Hepatic stellate cell (primary cell): ENCODE results near the gene GOLPH3.
"Not testable (repeated sequence)": the region's sequence is repeated elsewhere in the genome, so short reads cannot be mapped to it uniquely, and the experiment has no call there.

Experiments used
- DNase-seq: peaks from one replicate; pipeline ENCODE4 v3.0.0; 2011; ENCODE audit warnings: low spot score

GOLPH3 gene

GRCh38 chr5:32135086-32135485 is 39.0 kb downstream of the GOLPH3 start:
- no peak for DNase-seq

GRCh38 chr5:32132757-32133156 is 41.4 kb downstream of the GOLPH3 start:
- no peak for DNase-seq

DNA sequence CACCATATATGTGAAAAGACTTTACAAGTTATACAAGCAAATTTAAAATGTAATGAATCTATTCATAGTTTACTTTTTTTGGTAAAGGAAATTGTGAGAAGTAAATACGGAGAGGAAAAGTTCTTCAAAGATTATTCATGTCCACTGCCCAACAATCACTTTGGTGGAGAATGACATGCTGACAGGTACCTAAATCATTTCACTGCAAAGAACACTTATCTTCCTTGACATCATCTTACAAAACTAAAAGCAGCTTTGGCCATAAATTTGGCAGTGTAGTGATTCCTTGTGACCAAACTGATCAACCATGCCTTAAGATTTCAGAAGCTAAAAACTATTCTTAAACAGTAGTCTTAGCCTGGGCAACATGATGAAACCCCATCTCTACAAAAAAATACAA is 42.5 kb downstream of the GOLPH3 start:
- no peak for DNase-seq

DNA sequence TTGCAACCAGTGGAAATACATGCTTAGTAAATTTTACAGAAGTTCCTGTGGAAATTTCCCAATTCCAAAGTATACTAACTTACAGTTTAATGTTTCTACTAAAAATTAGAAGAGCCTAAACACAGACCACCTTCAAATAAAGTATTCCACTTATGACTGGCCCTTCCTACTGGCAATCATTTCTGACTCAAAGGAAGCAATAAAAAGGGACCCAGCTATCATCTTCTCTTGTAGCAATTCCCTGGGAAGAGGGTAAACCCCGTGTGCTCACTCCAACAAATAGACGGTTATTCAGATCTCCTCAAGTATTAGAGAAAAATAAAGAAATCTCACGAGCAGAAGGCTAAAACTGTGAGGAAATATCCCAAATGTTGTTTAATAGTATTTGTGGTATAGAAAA is 43.3 kb downstream of the GOLPH3 start:
- no peak for DNase-seq

GRCh38 chr5:32129074-32129598 is 45.0 kb downstream of the GOLPH3 start:
- DNase-seq = no peak

DNA sequence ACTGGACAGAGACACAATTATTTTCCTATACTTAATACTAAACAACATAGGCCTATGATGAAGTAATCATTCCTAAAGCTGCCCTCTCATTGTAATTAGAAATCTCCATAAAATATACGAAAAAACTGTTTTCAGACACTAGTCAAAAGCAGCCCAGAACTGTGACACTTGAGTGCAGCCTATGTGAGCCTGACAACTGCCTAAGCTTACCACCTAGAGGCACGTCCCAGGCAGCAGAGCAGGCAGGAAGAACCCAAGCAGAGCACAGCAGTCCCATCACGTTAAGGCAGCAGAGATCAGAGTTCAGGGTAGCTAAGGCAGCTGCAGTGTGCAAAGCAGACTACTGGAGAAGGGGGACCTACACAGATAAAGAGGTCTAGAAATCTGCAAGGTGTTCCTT is 46.4 kb downstream of the GOLPH3 start:
- no peak for DNase-seq

- DNase-seq = no peak
These were observed 47.4 kb downstream of the GOLPH3 start for GRCh38 chr5:32126691-32127090.

- DNase-seq = no peak
These were observed 50.0 kb downstream of the GOLPH3 start for GRCh38 chr5:32123889-32124676.

- no peak for DNase-seq
These were observed 50.9 kb downstream of the GOLPH3 start for GRCh38 chr5:32123058-32123805.

- DNase-seq = not testable (repeated sequence)
These were observed 55.2 kb downstream of the GOLPH3 start for GRCh38 chr5:32118922-32119321.

- DNase-seq = no peak
These were observed 57.4 kb downstream of the GOLPH3 start for GRCh38 chr5:32116574-32117313.

- no peak for DNase-seq
These were observed 58.1 kb downstream of the GOLPH3 start for GRCh38 chr5:32115985-32116384.

DNA sequence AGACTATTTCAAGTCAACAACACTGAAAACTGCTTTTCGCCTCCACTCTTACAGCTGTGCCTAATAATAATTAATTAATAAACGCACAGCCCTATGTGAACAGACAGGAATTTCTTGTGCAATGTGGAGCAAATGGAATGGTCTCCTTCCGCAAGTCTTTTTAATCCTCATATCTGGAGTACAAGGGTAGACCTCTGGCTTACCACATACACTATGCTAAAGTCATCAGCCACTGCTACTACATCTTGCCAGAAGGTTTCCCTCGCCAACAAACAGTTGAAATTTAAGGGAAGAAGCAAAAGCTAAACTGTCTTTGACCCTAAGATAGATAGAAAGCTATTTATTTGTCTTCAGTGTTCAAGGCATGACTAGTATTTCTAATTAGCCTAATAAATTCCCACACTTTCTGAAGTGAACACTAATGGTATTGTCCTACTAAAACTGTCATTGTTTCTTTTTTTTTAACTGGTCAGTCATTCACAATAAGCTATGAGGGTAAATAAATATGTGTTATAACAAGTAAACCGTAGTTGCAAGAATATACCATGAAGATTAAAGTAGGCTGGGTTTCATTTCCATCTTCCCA is 63.9 kb downstream of the GOLPH3 start:
- DNase-seq = no peak

DNA sequence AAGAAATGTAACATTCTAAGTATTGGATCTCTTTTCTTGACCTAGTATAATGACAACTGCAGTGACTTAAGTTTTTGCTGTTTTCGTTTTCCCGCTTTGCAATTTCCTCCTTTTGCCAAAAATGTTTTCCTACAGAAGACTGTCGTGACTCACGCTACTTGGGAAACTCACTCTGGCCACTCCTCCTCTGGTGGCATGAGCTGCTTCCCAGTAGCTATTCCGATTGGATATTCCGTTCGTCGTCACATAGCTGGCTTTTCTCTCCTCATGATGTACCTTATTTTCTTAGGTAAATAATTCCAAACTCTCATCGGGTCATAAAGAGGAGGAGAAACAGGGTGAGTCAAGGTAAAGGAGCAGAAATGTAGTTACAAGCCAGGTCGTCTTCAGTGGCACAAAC is 64.9 kb downstream of the GOLPH3 start:
- no peak for DNase-seq

GRCh38 chr5:32108167-32108566 is 66.0 kb downstream of the GOLPH3 start:
- no peak for DNase-seq

GRCh38 chr5:32107291-32107690 is 66.8 kb downstream of the GOLPH3 start:
- no peak for DNase-seq

DNA sequence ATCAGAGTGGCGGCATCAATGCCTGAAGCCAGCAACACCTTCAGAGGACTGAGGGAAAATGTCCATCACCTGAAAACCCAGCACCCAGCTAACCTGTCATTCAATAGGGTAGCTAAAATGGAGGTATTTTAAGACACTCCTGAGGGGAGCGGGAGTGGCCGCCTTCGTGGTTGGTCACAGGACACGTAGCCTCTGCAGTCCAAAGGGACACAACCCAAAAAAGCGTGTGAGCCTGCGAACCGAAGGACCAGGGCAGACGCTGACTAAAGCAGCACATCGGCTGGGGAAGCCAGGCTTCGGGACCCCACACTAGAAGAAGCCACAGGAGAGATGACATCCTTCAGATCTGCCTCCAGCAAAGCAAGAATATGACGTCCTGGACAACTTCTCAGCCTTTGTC is 70.6 kb downstream of the GOLPH3 start:
- DNase-seq = no peak

DNA sequence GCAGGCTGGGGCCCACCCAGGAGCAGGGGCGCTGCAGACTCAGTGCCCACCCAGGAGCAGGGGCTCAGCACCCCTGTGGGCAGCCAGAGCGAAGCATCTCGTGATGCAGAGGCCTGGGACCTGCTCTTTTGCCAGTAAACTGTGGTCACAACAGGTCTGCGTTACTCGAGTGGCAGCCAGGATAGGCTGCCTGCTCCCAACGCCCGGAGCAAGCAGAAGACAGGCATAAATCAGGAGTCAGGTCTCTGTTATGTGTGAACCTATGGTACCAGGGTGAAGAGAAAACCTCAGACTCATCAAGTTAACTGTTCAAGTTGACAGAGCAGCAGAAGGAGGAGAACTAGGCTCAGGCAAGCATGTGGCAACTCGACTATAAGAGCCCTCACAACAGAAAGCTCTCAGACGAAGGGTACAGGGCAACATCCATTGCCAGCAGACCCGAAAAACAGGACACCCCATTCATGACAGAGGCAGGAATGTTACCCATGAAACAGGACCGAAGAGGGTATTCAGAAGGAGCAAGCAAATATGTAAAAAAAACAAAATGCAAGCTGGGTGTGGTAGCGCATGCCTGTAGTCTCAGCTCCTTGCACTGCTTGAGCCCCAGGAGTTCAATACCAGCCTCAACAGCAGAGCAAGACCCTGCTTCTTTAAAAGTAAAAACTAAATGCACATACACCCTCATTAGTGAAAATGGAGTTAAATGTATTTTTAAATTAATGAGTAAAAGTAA is 71.7 kb downstream of the GOLPH3 start:
- no peak for DNase-seq

GRCh38 chr5:32100691-32101302 is 73.3 kb downstream of the GOLPH3 start:
- DNase-seq = no peak

- DNase-seq = no peak
These were observed 73.9 kb downstream of the GOLPH3 start for GRCh38 chr5:32100230-32100629.

GRCh38 chr5:32099486-32100035 is 74.6 kb downstream of the GOLPH3 start:
- DNase-seq = no peak
